ENCODE data around the gene ASXL2. TPM values are rescaled to one million over a fixed set of nuclear protein-coding genes. Genes with fewer than 3 reads are reported as not detected.

ASXL2 gene
- total RNA-seq, 1 donor from 2014 or later: 32.7 TPM

DNA sequence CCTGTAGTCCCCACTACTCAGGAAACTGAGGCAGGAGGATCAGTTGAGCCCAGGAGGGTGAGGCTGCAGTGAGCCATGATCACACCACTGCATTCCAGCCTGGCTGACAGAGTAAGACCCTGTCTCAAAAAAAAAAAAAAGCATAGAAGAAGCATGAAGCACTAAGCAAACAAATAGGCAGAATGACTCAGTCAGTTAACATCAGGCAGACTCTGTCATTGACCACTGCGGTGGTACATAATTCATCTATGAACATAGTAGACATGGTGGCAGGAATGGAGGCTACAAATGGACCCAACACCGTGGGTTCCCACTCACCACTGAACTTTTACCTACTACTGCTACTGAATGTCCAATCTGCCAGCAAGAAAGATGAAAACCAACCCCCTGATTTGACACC, 7.6 kb upstream of the ASXL2 start:
- no peaks in the 10 kb centered on the region for H3K36me3 Mint-ChIP-seq (ENCODE audit: unreplicated experiment)
- DNase-seq (ENCODE audit: extremely low spot score, unreplicated experiment): peak; percentile 11
- no peaks in the 10 kb centered on the region for H3K4me1 Mint-ChIP-seq (ENCODE audit: unreplicated experiment)
- H3K4me3 Mint-ChIP-seq (ENCODE audit: unreplicated experiment): no peak overlapping the region
- TF ChIP-seq, protein P1, sequence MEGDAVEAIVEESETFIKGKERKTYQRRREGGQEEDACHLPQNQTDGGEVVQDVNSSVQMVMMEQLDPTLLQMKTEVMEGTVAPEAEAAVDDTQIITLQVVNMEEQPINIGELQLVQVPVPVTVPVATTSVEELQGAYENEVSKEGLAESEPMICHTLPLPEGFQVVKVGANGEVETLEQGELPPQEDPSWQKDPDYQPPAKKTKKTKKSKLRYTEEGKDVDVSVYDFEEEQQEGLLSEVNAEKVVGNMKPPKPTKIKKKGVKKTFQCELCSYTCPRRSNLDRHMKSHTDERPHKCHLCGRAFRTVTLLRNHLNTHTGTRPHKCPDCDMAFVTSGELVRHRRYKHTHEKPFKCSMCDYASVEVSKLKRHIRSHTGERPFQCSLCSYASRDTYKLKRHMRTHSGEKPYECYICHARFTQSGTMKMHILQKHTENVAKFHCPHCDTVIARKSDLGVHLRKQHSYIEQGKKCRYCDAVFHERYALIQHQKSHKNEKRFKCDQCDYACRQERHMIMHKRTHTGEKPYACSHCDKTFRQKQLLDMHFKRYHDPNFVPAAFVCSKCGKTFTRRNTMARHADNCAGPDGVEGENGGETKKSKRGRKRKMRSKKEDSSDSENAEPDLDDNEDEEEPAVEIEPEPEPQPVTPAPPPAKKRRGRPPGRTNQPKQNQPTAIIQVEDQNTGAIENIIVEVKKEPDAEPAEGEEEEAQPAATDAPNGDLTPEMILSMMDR (IDR thresholded peaks at IDR 0.05): no peak
- H3K27me3 Mint-ChIP-seq (ENCODE audit: unreplicated experiment): peaks cover 9% of the 10 kb centered on the region
- H3K9me3 Mint-ChIP-seq (ENCODE audit: unreplicated experiment): no peaks in the 10 kb centered on the region
- H3K27ac Mint-ChIP-seq (ENCODE audit: unreplicated experiment): no peak overlapping the region

DNA sequence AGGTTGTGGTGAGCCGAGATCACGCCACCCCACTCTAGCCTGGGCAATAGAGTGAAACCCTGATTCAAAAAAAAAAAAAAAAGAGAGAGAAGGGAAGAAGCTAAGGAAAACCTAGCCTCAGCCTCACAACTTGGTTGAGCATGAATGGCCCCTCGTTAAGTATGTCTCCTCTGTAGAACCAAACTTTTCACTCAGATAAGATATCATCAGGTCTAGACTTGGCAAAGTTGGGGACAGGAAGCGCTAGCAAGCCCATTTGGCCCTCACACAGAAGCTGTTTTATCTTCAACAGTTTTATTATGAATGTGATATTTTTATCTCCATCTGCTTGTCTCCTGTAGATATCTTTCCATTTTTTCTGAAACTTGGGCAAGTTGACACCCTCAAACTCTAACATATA, 3.5 kb upstream of the ASXL2 start:
- peak; percentile 4 for DNase-seq (ENCODE audit: extremely low spot score, unreplicated experiment)
- H3K9me3 Mint-ChIP-seq (ENCODE audit: unreplicated experiment): no peaks in the 10 kb centered on the region
- H3K4me3 Mint-ChIP-seq (ENCODE audit: unreplicated experiment): no peak overlapping the region
- TF ChIP-seq, protein P1 (IDR thresholded peaks at IDR 0.05): no peak
- no peaks in the 10 kb centered on the region for H3K36me3 Mint-ChIP-seq (ENCODE audit: unreplicated experiment)
- no peak overlapping the region for H3K27ac Mint-ChIP-seq (ENCODE audit: unreplicated experiment)
- peaks cover 14% of the 10 kb centered on the region for H3K4me1 Mint-ChIP-seq (ENCODE audit: unreplicated experiment)
- H3K27me3 Mint-ChIP-seq (ENCODE audit: unreplicated experiment): peaks cover 11% of the 10 kb centered on the region

DNA sequence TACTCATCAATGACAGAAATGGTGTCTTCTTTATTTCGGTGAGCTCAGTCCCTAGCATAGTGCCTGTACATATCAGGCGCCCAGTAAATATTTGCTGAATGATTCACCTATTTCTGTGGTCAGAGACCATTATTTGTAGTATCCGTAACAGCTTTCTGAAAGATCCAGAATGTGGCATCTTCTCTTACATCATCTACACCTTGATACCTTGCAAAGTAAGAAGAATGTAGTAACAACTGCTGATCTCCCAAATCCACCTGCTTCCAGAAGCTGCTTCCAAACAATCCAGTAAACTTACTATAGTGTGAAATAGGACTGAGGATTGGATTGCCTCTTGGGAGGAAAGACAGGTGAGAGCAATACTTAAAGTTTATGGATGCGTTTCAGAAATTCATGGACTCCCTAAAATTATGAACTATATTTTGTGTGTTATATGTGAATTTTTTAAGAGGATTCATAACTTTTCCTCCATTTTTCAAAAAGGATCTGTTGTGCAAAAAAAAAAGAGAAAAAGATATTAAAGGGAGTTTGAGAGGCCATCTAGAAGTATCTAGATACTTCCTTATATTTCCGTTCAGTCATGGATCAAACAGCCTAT, 945 bp upstream of the ASXL2 start:
- DNase-seq (ENCODE audit: extremely low spot score, unreplicated experiment): no peak
- H3K9me3 Mint-ChIP-seq (ENCODE audit: unreplicated experiment): no peaks in the 10 kb centered on the region
- H3K27ac Mint-ChIP-seq (ENCODE audit: unreplicated experiment): peak overlapping the region; percentile 98
- TF ChIP-seq, protein P1 (IDR thresholded peaks at IDR 0.05): no peak
- peak overlapping the region; percentile 97 for H3K4me3 Mint-ChIP-seq (ENCODE audit: unreplicated experiment)
- H3K27me3 Mint-ChIP-seq (ENCODE audit: unreplicated experiment): peaks cover 11% of the 10 kb centered on the region
- H3K36me3 Mint-ChIP-seq (ENCODE audit: unreplicated experiment): peaks cover 11% of the 10 kb centered on the region
- peaks cover 26% of the 10 kb centered on the region for H3K4me1 Mint-ChIP-seq (ENCODE audit: unreplicated experiment)

DNA sequence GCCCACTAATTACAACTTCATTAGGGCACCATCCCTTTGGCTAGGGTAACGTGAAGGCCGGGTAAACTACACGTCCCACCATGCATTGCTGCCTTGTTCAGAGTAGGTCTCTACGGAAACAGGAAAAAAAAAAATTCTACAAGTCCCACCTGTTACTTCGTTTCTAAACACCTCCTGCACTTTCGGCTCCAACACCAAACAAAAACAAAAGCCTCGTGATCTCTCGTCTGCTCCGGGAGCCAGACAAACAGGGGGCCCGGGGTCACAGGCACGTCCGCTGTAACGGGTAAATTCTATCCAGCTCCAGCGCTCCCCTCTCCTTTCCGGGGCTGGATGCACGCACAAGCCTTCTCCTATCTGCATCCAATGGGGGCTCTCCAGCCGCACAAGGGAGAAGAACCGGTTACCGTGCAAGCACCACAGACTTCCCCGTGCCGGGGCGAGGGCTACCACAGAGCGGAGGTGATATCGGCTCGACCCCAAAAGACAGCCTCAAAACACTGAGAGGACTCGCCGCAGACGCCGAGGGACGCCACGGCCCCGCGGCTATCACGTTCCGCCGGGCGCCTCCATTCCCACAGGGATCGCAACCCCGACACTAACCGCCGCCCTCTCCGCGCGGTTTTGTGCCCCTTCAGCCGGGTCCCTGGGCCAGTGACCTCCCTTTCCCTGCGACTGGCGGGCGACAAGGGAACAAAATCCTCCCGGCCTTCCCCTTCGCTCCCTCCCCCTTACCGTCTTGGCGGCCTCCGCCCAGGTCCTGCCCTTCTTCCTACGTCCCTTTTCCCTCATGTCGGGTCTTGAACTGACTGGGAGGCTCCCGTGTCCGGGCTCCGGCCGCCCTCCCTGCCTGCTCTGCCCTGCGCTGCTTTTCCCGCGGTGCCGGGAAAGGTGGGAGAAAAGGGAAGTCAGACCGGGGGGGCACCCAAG, 591 bp downstream of the ASXL2 start:
- Mint-ChIP-seq H3K9me3 (ENCODE audit: unreplicated experiment) (no peaks in the 10 kb centered on the region), H3K27me3 (ENCODE audit: unreplicated experiment) (peaks cover 11% of the 10 kb centered on the region), H3K27ac (ENCODE audit: unreplicated experiment) (peak overlapping the region; percentile 95), H3K36me3 (ENCODE audit: unreplicated experiment) (peaks cover 11% of the 10 kb centered on the region), H3K4me1 (ENCODE audit: unreplicated experiment) (peaks cover 28% of the 10 kb centered on the region), H3K4me3 (ENCODE audit: unreplicated experiment) (peak overlapping the region; percentile 97)
- TF ChIP-seq, protein P1 (IDR thresholded peaks at IDR 0.05): no peak
- peak; percentile 85 for DNase-seq (ENCODE audit: extremely low spot score, unreplicated experiment)

DNA sequence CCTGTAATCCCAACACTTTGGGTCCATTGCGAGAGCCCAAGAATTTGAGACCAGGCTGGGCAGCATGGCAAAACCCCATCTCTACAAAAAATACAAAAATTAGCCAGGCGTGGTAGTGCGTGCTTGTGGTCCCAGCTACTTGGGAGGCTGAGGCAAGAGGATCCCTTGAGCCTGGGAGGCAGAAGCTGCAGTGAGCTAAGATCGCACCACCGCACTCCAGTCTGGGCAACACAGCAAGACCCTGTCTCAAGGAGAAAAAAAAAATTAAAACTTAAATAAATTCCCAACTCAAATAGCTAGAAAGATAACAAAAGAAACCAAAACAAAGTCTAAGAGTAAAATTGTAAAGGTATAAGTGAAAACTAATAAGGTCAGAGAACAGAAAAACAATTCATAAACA, 6.2 kb downstream of the ASXL2 start:
- peaks cover 18% of the 10 kb centered on the region for H3K4me1 Mint-ChIP-seq (ENCODE audit: unreplicated experiment)
- no peaks in the 10 kb centered on the region for H3K27me3 Mint-ChIP-seq (ENCODE audit: unreplicated experiment)
- H3K4me3 Mint-ChIP-seq (ENCODE audit: unreplicated experiment): no peak overlapping the region
- no peaks in the 10 kb centered on the region for H3K9me3 Mint-ChIP-seq (ENCODE audit: unreplicated experiment)
- H3K36me3 Mint-ChIP-seq (ENCODE audit: unreplicated experiment): peaks cover 20% of the 10 kb centered on the region
- no peak overlapping the region for H3K27ac Mint-ChIP-seq (ENCODE audit: unreplicated experiment)
- peak; percentile 34 for DNase-seq (ENCODE audit: extremely low spot score, unreplicated experiment)
- TF ChIP-seq, protein P1 (IDR thresholded peaks at IDR 0.05): no peak
